ENCODE data around the gene SEMA3A. TPM values are rescaled to one million over a fixed set of nuclear protein-coding genes. Genes with fewer than 3 reads are reported as not detected.
A peak's percentile ranks its signal among the peaks of the same experiment; 100 is the strongest.

The SEMA3A gene
- total and polyA plus RNA-seq, 2 of the 13 experiments (the other 11 are each of a cell fraction or from before 2014, with no cell fraction given): 0.29 to 1.2 TPM

DNA sequence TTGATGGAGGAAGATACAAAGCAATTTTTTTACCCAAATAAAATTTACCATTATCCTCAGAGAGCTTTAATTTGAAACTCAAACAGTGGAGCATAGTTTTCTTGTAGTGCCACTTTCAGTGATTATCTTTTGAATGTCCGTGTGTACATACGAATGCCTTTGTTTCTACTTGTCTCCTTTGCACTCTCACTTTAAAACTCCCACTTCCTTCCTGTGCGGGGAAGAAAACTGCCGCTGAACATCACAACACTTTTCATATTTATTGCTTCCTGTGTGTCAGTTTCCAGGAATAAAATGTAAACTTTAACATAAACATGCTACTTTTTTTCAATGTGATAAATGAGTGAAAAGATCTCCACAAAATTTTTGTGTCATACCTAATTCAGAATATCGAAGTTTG, 102.4 kb downstream of the SEMA3A start (continued):
- TF ChIP-seq, protein P1, sequence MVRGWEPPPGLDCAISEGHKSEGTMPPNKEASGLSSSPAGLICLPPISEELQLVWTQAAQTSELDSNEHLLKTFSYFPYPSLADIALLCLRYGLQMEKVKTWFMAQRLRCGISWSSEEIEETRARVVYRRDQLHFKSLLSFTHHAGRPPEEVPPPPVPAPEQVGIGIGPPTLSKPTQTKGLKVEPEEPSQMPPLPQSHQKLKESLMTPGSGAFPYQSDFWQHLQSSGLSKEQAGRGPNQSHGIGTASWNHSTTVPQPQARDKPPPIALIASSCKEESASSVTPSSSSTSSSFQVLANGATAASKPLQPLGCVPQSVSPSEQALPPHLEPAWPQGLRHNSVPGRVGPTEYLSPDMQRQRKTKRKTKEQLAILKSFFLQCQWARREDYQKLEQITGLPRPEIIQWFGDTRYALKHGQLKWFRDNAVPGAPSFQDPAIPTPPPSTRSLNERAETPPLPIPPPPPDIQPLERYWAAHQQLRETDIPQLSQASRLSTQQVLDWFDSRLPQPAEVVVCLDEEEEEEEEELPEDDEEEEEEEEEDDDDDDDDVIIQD (CRISPR knock-in tag; IDR thresholded peaks at IDR 0.05; ENCODE audit: low read depth): peak; percentile 58
- peak; percentile 62 for TF ChIP-seq FOXA3 (CRISPR knock-in tag; IDR thresholded peaks at IDR 0.05)
- TF ChIP-seq, protein P2, sequence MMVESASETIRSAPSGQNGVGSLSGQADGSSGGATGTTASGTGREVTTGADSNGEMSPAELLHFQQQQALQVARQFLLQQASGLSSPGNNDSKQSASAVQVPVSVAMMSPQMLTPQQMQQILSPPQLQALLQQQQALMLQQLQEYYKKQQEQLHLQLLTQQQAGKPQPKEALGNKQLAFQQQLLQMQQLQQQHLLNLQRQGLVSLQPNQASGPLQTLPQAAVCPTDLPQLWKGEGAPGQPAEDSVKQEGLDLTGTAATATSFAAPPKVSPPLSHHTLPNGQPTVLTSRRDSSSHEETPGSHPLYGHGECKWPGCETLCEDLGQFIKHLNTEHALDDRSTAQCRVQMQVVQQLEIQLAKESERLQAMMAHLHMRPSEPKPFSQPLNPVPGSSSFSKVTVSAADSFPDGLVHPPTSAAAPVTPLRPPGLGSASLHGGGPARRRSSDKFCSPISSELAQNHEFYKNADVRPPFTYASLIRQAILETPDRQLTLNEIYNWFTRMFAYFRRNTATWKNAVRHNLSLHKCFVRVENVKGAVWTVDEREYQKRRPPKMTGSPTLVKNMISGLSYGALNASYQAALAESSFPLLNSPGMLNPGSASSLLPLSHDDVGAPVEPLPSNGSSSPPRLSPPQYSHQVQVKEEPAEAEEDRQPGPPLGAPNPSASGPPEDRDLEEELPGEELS (CRISPR knock-in tag; IDR thresholded peaks at IDR 0.05): peak; percentile 30; the same call in 1 of the 2 replicates
- no peak for TF ChIP-seq ZNF83 (CRISPR knock-in tag; IDR thresholded peaks at IDR 0.05; ENCODE audit: borderline replicate concordance)
- TF ChIP-seq, protein P3, sequence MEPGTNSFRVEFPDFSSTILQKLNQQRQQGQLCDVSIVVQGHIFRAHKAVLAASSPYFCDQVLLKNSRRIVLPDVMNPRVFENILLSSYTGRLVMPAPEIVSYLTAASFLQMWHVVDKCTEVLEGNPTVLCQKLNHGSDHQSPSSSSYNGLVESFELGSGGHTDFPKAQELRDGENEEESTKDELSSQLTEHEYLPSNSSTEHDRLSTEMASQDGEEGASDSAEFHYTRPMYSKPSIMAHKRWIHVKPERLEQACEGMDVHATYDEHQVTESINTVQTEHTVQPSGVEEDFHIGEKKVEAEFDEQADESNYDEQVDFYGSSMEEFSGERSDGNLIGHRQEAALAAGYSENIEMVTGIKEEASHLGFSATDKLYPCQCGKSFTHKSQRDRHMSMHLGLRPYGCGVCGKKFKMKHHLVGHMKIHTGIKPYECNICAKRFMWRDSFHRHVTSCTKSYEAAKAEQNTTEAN (CRISPR knock-in tag; conservative IDR thresholded peaks at IDR 0.05): 0 out of 2 replicates have a peak, but pooled peaks have one; percentile 51
- no peak for TF ChIP-seq FOXA1 (IDR thresholded peaks at IDR 0.05)
- TF ChIP-seq FOXA1 (CRISPR knock-in tag; IDR thresholded peaks at IDR 0.05): peak; percentile 53; the same call in 1 of the 2 replicates
- TF ChIP-seq ETV5 (CRISPR knock-in tag; IDR thresholded peaks at IDR 0.05; ENCODE audit: borderline replicate concordance): peak; percentile 81; the same call in 1 of the 2 replicates
- TF ChIP-seq PPARG (CRISPR knock-in tag; conservative IDR thresholded peaks at IDR 0.05): 0 out of 2 replicates have a peak, but pooled peaks have one; percentile 6
- TF ChIP-seq RXRB (CRISPR knock-in tag; IDR thresholded peaks at IDR 0.05; ENCODE audit: borderline replicate concordance): peak; percentile 45; the same call in 1 of the 2 replicates
- TF ChIP-seq, protein P4, sequence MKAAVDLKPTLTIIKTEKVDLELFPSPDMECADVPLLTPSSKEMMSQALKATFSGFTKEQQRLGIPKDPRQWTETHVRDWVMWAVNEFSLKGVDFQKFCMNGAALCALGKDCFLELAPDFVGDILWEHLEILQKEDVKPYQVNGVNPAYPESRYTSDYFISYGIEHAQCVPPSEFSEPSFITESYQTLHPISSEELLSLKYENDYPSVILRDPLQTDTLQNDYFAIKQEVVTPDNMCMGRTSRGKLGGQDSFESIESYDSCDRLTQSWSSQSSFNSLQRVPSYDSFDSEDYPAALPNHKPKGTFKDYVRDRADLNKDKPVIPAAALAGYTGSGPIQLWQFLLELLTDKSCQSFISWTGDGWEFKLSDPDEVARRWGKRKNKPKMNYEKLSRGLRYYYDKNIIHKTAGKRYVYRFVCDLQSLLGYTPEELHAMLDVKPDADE (CRISPR knock-in tag; IDR thresholded peaks at IDR 0.05): no peak
- TF ChIP-seq RARA (CRISPR knock-in tag; IDR thresholded peaks at IDR 0.05): 0 out of 2 replicates have a peak, but pooled peaks have one; percentile 28
- TF ChIP-seq NCOA2 (CRISPR knock-in tag; IDR thresholded peaks at IDR 0.05): peak; percentile 61
- TF ChIP-seq ZNF430 (CRISPR knock-in tag; IDR thresholded peaks at IDR 0.05): no peak
- TF ChIP-seq ZNF256 (CRISPR knock-in tag; conservative IDR thresholded peaks at IDR 0.05): no peak
- TF ChIP-seq, protein P5, sequence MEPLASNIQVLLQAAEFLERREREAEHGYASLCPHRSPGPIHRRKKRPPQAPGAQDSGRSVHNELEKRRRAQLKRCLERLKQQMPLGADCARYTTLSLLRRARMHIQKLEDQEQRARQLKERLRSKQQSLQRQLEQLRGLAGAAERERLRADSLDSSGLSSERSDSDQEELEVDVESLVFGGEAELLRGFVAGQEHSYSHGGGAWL (CRISPR knock-in tag; IDR thresholded peaks at IDR 0.05): no peak
- TF ChIP-seq KAT7 (CRISPR knock-in tag; IDR thresholded peaks at IDR 0.05; ENCODE audit: borderline replicate concordance): no peak
- peak; percentile 68 for TF ChIP-seq ELF3 (CRISPR knock-in tag; IDR thresholded peaks at IDR 0.05)
